HG02970 (cell line): ENCODE data around the gene AFAP1L1.
"Not testable (repeated sequence)": the region's sequence is repeated elsewhere in the genome, so short reads cannot be mapped to it uniquely, and the experiment has no call there.

Experiments used
- ATAC-seq: cut with Tn5 transposase; IDR thresholded peaks from one replicate; pipeline ENCODE4 v1.9.1; 2021; ENCODE audit warnings: mild to moderate bottlenecking, moderate library complexity, moderate number of reproducible peaks; ENCODE audit not compliant: unreplicated experiment, low FRiP score

Gene AFAP1L1

GRCh38 chr5:149382517-149383220 lies 111.0 kb downstream of the AFAP1L1 start:
- no peak for ATAC-seq

DNA sequence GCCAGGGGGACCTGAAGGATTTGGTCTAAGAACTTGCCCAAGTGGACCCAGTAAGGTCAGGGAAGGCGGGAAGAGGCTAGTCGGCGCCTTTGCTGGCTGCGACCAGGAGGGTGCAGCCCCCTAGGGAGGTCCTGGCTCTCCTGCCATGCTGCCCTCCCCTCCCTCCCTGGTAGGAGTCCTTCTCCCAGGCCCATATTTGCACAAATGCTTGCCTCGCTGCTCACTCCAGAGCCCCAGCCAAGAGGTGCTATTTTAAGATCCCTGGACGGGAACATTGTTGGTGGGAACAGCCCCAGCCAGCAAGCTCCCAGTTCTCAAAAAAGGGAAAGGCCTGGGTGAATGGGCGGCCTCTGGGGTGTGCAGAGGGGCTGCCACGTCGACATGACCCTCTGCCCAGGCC lies 111.7 kb downstream of the AFAP1L1 start:
- no peak for ATAC-seq

GRCh38 chr5:149386166-149386565 lies 114.5 kb downstream of the AFAP1L1 start:
- no peak for ATAC-seq

DNA sequence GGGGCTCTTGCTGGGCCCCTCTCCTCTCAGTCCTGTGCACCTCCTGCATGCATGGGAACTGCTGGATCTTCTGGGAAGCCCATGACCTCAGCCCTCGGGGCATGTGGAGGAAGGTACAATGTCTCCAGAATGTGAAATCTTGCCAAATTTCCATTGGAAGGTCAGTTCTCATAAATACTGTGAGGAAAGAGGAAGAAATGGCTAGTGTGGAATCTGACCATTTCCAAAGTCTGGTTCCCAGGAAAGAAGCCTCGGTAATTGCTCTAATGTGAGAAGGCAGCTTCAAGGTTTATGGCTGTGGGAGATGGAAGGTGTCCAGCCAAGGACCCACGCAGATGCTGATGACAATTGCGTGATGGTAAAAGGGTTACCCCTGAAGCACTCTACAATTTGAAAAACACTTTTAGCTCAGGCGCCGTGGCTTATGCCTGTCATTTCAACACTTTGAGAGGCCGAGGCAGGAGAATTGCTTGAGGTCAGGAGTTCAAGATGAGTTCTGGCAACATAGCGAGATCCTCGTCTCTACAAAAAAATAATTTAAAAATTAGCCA lies 115.5 kb downstream of the AFAP1L1 start:
- ATAC-seq: no peak

- no peak for ATAC-seq
Measured at GRCh38 chr5:149387982-149388381, 116.3 kb downstream of the AFAP1L1 start.

DNA sequence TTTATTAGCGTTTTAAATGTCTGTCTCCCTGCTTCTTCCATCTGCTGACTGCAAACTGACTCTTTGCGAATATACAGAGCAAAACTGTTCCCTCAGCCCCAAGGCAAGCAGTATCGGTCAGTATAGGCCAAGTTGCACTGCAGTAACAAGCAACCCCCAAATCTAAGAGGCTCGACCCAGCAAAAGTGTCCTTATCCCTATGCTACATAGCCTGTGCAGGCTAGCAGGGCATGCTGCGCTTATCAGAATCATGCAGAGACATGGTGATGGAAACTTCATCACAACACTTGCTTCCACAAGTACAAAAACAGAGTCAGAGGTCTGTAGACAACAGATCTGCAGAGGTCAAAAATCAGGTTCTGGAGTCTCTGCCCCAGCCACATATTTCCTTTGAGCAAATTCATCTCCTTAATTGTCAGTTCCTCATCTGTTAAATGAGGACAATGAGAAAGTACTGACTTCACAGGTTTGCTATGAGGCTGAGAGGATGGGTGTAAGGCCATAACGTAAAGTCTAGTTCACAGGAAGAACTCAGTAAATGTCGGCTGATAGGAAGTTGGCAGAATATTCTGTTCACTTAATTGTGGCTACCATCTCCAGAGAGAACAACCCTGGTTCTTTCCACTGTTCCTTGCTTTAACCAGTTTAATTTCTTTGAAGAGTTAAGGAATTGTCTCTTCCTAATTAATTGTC lies 117.0 kb downstream of the AFAP1L1 start:
- no peak for ATAC-seq

DNA sequence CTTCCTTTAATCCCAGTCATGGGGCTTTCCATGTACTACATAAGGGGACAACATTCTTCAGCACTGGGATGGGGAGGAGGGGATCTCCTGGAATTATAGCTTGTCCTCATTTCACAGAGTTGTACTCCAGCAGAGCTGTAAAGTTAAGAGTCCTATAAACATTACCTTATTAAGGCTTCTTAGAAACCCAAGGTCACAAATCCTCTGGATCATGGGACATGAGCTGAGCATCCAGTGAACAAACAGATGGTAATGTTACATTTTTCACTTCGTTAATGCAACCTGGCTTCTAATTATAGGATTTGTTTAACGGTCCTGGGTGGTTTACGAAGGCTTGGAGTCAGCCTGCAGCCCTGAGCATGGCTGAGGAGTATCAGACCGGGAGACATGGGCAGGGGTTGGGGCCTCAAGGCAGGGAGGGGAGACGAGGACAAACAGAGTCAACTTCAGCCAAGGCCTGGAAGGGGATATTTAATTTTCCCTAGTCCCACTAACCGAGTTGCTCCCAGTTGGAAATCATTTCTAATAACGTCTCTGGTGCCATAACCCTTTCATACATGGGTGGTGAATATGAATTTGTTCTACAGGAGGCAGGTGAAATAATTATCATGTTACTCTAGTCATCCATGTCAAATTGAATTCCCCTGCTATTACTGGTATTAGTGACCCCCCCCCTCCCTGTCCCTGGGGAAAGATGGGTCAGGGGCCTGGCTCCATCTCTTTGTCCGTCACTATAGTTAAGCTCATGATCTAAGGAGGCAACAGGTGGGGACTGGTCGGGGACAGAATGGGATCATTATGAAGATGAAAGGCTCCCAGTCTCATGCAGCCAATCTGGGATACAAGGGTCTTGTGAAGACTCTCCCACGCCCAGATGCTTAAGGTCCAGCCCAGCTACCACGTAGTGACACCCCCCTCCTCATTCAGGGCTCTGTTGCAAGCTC lies 118.2 kb downstream of the AFAP1L1 start:
- ATAC-seq: no peak

DNA sequence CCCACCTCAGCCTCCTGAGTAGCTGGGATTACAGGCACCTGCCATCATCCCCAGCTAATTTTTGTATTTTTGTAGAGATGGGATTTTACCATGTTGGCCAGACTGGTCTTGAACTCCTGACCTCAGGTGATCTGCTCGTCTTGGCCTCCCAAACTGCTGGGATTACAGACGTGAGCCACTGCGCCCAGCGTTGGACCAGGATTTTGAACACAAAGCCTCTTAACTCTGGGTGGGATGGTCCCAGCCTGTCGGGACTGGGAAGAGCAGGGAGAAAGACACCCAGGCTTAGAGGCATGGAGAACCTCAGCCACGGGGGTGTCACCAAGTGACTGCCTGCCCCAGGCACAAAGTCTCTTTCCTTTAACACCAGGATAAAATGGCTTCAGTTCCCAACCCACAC lies 119.4 kb downstream of the AFAP1L1 start:
- not testable (repeated sequence) for ATAC-seq
